Naive thymus-derived CD8-positive, alpha-beta T cell (primary cell): ENCODE data around the gene PCNX3. TPM values are rescaled to one million over a fixed set of nuclear protein-coding genes. Genes with fewer than 3 reads are reported as not detected.
A peak's percentile ranks its signal among the peaks of the same experiment; 100 is the strongest.

Experiments used
- ATAC-seq, 2 donors: fragments of 150-1000 bp; cut with Tn5 transposase in 1 of 2; sonication (Bioruptor Pico), chemical (Tn5 transposase) in 1 of 2; 1 replicate in 1 of 2; 2 replicates in 1 of 2; pipeline ENCODE4 v1.10.0; 2021; ENCODE audit warnings: mild to moderate bottlenecking in 2 of 2, moderate library complexity in 2 of 2
- POLR2A ChIA-PET: fragments of 350-600 bp; sonication (Branson Sonifier 250); formaldehyde crosslinking; loops from one replicate; lab custom pipeline; 2021; ENCODE audit warnings: antibody characterized with exemption; lab: Charles Lee
- DNase-seq, 10 donors: peaks; one replicate each; pipeline versions ENCODE4 v3.0.0 to v3.0.0-alpha.2; 2020 to 2022
- H3K27ac Mint-ChIP-seq, 10 donors: one replicate each; pipeline ENCODE4 v1.8.0; 2020 to 2022; ENCODE audit warnings: mild to moderate bottlenecking in 10 of 10, mixed read lengths in 10 of 10, moderate library complexity in 4 of 10, inconsistent platforms in 1 of 10
- H3K27me3 Mint-ChIP-seq, 5 donors: one replicate each; pipeline ENCODE4 v1.8.0; 2021 to 2022; ENCODE audit warnings: mixed read lengths in 5 of 5
- H3K36me3 Mint-ChIP-seq, 3 donors: one replicate each; pipeline ENCODE4 v1.8.0; 2020 to 2022; ENCODE audit warnings: mixed read lengths in 3 of 3, mild to moderate bottlenecking in 2 of 3, inconsistent platforms in 1 of 3
- H3K4me1 Mint-ChIP-seq, 4 donors: one replicate each; pipeline ENCODE4 v1.8.0; 2021 to 2022; ENCODE audit warnings: mixed read lengths in 4 of 4
- H3K4me3 Mint-ChIP-seq, 10 donors: one replicate each; pipeline ENCODE4 v1.8.0; 2020 to 2022; ENCODE audit warnings: mild to moderate bottlenecking in 10 of 10, mixed read lengths in 10 of 10, moderate library complexity in 6 of 10, inconsistent platforms in 1 of 10
- H3K9me3 Mint-ChIP-seq, 9 donors: one replicate each; pipeline ENCODE4 v1.8.0; 2020 to 2022; ENCODE audit warnings: mixed read lengths in 9 of 9, mild to moderate bottlenecking in 3 of 9, inconsistent platforms in 1 of 9, moderate library complexity in 1 of 9
- polyA plus RNA-seq, 3 donors: library from polyadenylated mRNA; unstranded; fragments of 300-500 nt; fragmentation: Illumina TruSeq; gene quantifications; one replicate each; pipeline ENCODE4 v1.2.3, GENCODE V29; 2021
- total RNA-seq, 8 experiments: library from RNA in 2 of 8; stranded (reverse) in 2 of 8; gene quantifications; one replicate each; pipeline ENCODE4 v1.2.3 and lab custom pipeline; 2021 to 2026

Gene PCNX3
- total RNA-seq, result 10 to 100 TPM; 57.4 to 64.2 TPM
- 1 to 10 TPM in 2 of 3 donors, under 1 TPM in 1; 0.96 to 6.5 (median 2.2) TPM for polyA plus RNA-seq
- 71.4 to 130 (median 114) reads per million in 6 experiments for total RNA-seq (lab: John Stamatoyannopoulos, UW)

DNA sequence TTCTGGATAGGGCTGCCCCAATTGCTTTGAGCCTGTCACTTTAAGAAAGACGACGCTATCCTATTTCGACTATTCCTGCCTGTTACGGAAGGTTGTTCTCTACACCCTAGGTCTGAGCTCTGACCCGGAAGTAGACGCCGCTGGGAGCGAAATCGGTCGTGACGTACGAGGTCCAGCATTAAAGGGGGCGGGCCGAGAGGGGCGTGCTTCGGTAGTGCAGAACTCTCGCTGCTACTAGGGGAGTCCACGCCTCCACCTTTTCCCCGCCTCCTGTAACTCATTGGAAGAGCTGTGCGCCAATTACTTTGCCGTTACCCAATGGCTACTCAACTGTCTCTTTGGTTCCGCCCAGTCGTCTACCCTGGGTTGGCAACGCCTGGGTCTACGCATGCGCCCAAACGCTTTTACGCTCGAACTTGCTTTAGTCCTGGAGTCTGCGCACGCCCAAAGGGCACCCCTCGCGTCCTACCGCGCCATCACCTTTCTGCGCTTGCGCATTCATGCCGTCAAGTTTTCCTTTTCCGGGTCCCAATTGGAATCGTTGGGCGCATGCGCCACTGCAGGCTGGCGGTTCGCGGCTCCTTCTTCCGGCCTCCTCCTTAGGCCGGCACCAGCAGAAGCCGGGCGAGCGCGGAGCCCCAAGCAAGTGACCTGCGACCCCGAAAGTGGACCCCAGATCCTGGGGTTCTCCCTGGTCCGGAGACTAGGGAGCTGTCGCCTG, at the start of gene PCNX3:
TSS of gene PCNX3 (plus strand) at position 548 of the 721 bp plus-strand sequence. CDS start 536 bp downstream, outside the sequence.
- DNase-seq (peak; percentile 97 to 100 (median 100)), ATAC-seq (peak; percentile 86 to 89)
- POLR2A ChIA-PET, result interaction anchor here (0.5 to 38.5 kb wide), 44 partner anchors 9 to 1853 kb away, joined by 3 to 1068 read pairs (median 5); partner anchors contain the start of genes BANF1, CCDC85B, CFL1 and EHBP1L1
- peaks cover 22 to 55% (median 51%) of the 10 kb centered on the region in 4 donors for H3K4me1 Mint-ChIP-seq
- no peaks in the 10 kb centered on the region for H3K9me3 Mint-ChIP-seq
- peak within 1 kb of the TSS; percentile 94 to 99 (median 97) for H3K27ac Mint-ChIP-seq
- H3K27me3 Mint-ChIP-seq, result peaks cover 0 to 2% (median 0%) of the 10 kb centered on the region in 5 donors
- H3K4me3 Mint-ChIP-seq, result peak within 1 kb of the TSS; percentile 94 to 99 (median 96)
- H3K36me3 Mint-ChIP-seq, result peaks cover 0 to 32% (median 3%) of the 10 kb centered on the region in 3 donors

DNA sequence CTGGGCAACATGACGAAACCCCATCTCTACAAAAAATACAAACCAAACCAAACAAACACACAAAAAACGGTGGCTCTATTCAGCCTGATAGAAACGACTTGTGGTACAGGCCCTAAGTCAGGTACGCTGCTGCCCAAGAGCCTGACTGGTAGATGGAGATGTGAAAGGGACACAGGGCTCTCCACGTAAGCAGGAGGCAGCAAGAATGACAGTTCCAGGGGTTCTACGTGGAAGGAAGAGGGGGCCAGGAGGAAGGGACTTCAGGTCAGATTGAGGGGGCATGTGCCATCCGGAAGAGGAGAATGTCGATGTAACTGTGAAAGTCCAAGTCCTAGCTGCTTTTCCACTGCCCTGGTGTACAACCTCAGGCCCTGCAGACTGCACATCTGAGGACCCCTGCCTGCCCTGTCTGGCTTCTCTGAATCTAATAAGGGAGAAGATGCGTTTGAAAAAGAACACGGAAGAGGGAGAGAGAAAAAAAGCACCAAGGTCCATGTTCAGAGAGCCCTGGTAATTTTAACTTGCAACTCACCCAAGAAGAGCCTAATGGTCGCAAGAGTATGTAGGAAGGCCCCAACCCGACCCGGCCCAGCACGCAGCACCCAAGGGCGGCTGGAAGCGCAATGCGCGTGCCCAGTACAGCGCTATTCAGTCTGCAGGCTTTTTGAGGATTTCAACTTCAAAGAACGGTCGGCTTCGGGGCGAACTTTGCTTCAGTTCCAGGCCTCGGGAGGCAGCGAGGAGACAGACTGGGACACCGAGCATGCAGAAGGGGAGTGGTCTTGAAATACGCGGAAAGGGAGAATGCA, 46.2 kb upstream of the PCNX3 start:
- peak overlapping the region; percentile 97 to 100 (median 99) for H3K4me3 Mint-ChIP-seq
- H3K36me3 Mint-ChIP-seq, result peaks cover 0 to 9% (median 5%) of the 10 kb centered on the region in 3 donors
- no peaks in the 10 kb centered on the region for H3K27me3 Mint-ChIP-seq
- H3K4me1 Mint-ChIP-seq, result peaks cover 35 to 88% (median 74%) of the 10 kb centered on the region in 4 donors
- H3K9me3 Mint-ChIP-seq, result no peaks in the 10 kb centered on the region
- H3K27ac Mint-ChIP-seq, result peak overlapping the region; percentile 94 to 100 (median 99)
- peak; percentile 35 to 44 for ATAC-seq
- peak in 1 of 10 donors; percentile 70 for DNase-seq
- POLR2A ChIA-PET, result interaction anchor here (1.0 to 9.6 kb wide), 18 partner anchors 8 to 700 kb away, joined by 3 to 260 read pairs (median 10); partner anchors contain the start of genes CFL1, LTBP3, MALAT1 and NEAT1

DNA sequence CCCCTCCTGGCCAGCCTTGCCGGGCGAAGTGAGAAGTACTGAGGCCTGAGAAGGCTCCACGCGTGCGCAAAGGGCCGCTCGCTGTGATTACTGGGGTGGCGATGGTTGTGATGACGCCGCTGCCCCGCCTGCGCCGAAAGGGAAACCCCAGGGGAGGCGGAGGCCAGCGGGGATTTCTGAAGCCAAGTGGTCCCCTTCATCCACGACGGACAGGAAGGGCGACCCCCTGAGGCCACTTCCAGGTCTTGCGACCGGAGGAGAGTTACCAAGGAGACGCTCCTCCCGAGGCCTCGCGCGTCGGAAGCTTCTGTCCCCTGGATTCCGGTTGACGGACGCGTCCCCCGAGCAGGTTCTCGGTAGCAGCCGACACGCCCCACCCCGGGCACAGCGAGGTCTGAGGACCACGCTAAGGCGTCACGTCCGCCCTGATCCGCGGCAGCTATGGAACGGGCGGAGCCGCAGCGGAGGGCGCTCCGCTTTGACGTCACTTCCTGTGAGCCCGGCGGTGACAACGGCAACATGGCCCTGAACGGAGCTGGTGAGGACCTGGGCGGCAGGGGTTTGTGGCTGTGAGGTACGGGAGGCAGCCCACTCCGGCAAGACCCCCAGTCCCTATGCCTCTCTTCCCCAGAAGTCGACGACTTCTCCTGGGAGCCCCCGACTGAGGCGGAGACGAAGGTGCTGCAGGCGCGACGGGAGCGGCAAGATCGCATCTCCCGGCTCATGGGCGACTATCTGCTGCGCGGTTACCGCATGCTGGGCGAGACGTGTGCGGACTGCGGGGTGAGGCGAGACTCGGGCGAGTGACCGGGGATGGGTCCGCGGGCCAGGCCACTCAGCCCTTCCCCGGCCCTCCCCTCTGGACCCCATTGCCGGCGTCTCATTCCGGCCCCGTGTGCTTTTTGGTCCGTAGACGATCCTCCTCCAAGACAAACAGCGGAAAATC, 45.3 kb upstream of the PCNX3 start, which contains the start of gene ZNRD2:
TSS of gene ZNRD2 (plus strand) at position 505 of the 946 bp plus-strand sequence. CDS start at position 520, 15 bp downstream.
- H3K4me3 Mint-ChIP-seq, result peak within 1 kb of the TSS; percentile 97 to 100 (median 99)
- peak within 1 kb of the TSS; percentile 94 to 100 (median 99) for H3K27ac Mint-ChIP-seq
- H3K27me3 Mint-ChIP-seq, result no peaks in the 10 kb centered on the region
- peak; percentile 64 to 78 for ATAC-seq
- peak; percentile 95 to 99 (median 98) for DNase-seq
- H3K36me3 Mint-ChIP-seq, result peaks cover 0 to 9% (median 5%) of the 10 kb centered on the region in 3 donors
- POLR2A ChIA-PET, result interaction anchor here (0.6 to 9.6 kb wide), 24 partner anchors 9 to 701 kb away, joined by 3 to 260 read pairs (median 6); partner anchors contain the start of genes CFL1, LTBP3, MALAT1 and NEAT1
- no peaks in the 10 kb centered on the region for H3K9me3 Mint-ChIP-seq
- H3K4me1 Mint-ChIP-seq, result peaks cover 38 to 88% (median 75%) of the 10 kb centered on the region in 4 donors

DNA sequence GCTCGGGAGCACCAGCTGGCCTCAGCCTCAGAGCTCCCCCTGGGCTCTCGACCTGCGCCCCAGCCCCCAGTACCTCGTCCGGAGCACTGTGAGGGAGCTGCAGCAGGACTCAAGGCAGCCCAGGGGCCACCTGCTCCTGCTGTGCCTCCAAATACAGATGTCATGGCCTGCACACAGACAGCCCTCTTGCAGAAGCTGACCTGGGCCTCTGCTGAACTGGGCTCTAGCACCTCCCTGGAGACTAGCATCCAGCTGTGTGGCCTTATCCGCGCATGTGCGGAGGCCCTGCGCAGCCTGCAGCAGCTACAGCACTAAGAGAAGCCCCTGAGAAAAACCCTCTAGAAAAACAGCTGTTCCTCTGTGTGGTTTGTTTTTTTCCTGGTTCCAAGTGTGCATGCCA, 44.2 kb upstream of the PCNX3 start:
- POLR2A ChIA-PET, result interaction anchor here (0.6 to 9.6 kb wide), 17 partner anchors 10 to 288 kb away, joined by 3 to 260 read pairs (median 14); partner anchors contain the start of genes LTBP3, MALAT1, MAP3K11 and MUS81
- H3K4me3 Mint-ChIP-seq, result peak overlapping the region; percentile 89 to 99 (median 98)
- peaks cover 38 to 83% (median 67%) of the 10 kb centered on the region in 4 donors for H3K4me1 Mint-ChIP-seq
- H3K9me3 Mint-ChIP-seq, result no peaks in the 10 kb centered on the region
- peaks cover 0 to 9% (median 5%) of the 10 kb centered on the region in 3 donors for H3K36me3 Mint-ChIP-seq
- H3K27me3 Mint-ChIP-seq, result no peaks in the 10 kb centered on the region
- H3K27ac Mint-ChIP-seq, result peak overlapping the region in 9 of 10 donors; percentile 88 to 100 (median 96)
- ATAC-seq (no peak), DNase-seq (no peak)

GRCh38 chr11:65571940-65572339, 43.6 kb upstream of the PCNX3 start:
- Mint-ChIP-seq H3K27ac (peak overlapping the region; percentile 84 to 100 (median 95)), H3K4me3 (peak overlapping the region; percentile 89 to 99 (median 98)), H3K27me3 (no peaks in the 10 kb centered on the region), H3K36me3 (peaks cover 0 to 9% (median 5%) of the 10 kb centered on the region in 3 donors), H3K4me1 (peaks cover 41 to 83% (median 67%) of the 10 kb centered on the region in 4 donors), H3K9me3 (no peaks in the 10 kb centered on the region)
- ATAC-seq (no peak), DNase-seq (no peak)
- POLR2A ChIA-PET, result interaction anchor here (0.6 to 9.6 kb wide), 18 partner anchors 11 to 288 kb away, joined by 3 to 260 read pairs (median 13); partner anchors contain the start of genes FRMD8, LTBP3, MALAT1 and MAP3K11

DNA sequence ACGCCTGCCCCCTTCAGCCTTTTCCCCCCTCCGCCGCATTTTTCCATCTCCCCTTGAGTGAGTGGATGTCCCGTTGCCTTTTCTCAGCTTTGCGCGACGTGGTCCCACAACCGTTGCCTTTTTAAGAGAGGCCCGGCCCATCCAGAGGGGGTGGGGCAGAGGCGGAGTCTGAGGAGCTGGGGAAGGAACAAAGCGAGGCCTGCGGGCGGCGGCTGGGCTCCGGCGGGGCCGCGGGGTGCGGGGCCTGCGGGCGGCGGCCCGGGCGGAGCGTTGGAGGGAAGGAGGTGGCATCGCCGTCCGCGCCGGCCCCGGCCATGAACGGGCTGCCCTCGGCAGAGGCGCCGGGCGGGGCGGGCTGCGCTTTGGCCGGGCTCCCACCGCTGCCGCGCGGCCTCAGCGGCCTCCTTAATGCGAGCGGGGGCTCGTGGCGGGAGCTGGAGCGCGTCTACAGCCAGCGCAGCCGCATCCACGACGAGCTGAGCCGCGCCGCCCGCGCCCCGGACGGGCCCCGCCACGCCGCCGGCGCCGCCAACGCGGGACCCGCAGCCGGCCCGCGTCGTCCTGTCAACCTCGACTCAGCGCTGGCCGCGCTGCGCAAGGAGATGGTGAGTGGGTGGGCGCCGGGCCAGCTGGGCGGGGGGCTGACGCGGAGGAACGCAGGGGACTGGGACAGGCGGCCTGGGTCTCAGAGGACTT, 43.1 kb upstream of the PCNX3 start, which contains the start of gene FAM89B:
TSS of gene FAM89B (plus strand) at position 183 of the 696 bp plus-strand sequence. CDS start at position 315, 132 bp downstream.
- Mint-ChIP-seq H3K27ac (peak within 1 kb of the TSS; percentile 89 to 100 (median 96)), H3K36me3 (peaks cover 0 to 6% (median 2%) of the 10 kb centered on the region in 3 donors), H3K27me3 (no peaks in the 10 kb centered on the region), H3K4me1 (peaks cover 41 to 85% (median 67%) of the 10 kb centered on the region in 4 donors), H3K9me3 (no peaks in the 10 kb centered on the region), H3K4me3 (peak within 1 kb of the TSS; percentile 89 to 99 (median 98))
- ATAC-seq (peak; percentile 17 to 22), DNase-seq (peak; percentile 74 to 94 (median 84))
- POLR2A ChIA-PET, result interaction anchor here (0.5 to 9.6 kb wide), 17 partner anchors 11 to 761 kb away, joined by 3 to 260 read pairs (median 14); partner anchors contain the start of genes FRMD8, LTBP3, MALAT1 and MAP3K11

GRCh38 chr11:65573391-65574079, 42.0 kb upstream of the PCNX3 start:
- peak overlapping the region; percentile 87 to 96 (median 93) for H3K27ac Mint-ChIP-seq
- peaks cover 0 to 2% (median 2%) of the 10 kb centered on the region in 3 donors for H3K36me3 Mint-ChIP-seq
- H3K9me3 Mint-ChIP-seq, result no peaks in the 10 kb centered on the region
- H3K27me3 Mint-ChIP-seq, result no peaks in the 10 kb centered on the region
- DNase-seq (no peak), ATAC-seq (no peak)
- H3K4me1 Mint-ChIP-seq, result peaks cover 41 to 88% (median 69%) of the 10 kb centered on the region in 4 donors
- POLR2A ChIA-PET, result interaction anchor here (0.6 to 9.6 kb wide), 13 partner anchors 12 to 297 kb away, joined by 3 to 260 read pairs (median 37); partner anchors contain the start of genes FRMD8, LTBP3, MALAT1 and MAP3K11
- H3K4me3 Mint-ChIP-seq, result peak overlapping the region; percentile 87 to 99 (median 90)

- DNase-seq, result peak; percentile 57 to 89 (median 82)
- H3K27me3 Mint-ChIP-seq, result no peaks in the 10 kb centered on the region
- H3K36me3 Mint-ChIP-seq, result peaks cover 0 to 3% (median 0%) of the 10 kb centered on the region in 3 donors
- H3K27ac Mint-ChIP-seq, result peak overlapping the region; percentile 89 to 99 (median 97)
- POLR2A ChIA-PET, result interaction anchor here (1.1 to 9.6 kb wide), 15 partner anchors 8 to 453 kb away, joined by 3 to 260 read pairs (median 13); partner anchors contain the start of genes LTBP3, MALAT1, MAP3K11 and PCNX3
- ATAC-seq, result peak; percentile 23 to 25
- H3K4me1 Mint-ChIP-seq, result peaks cover 36 to 88% (median 66%) of the 10 kb centered on the region in 4 donors
- H3K4me3 Mint-ChIP-seq, result peak overlapping the region; percentile 89 to 99 (median 93)
- no peaks in the 10 kb centered on the region for H3K9me3 Mint-ChIP-seq
Measured at GRCh38 chr11:65574109-65574810, 41.3 kb upstream of the PCNX3 start.
